Measurements from ENCODE around the gene EGFL7.

EGFL7 gene

GRCh38 chr9:136662326-136662655 lies 425 bp upstream of the EGFL7 start:
- no peak for DNase-seq

- no peak for DNase-seq
Observed at GRCh38 chr9:136664000-136664915, 1.5 kb downstream of the EGFL7 start.

GRCh38 chr9:136665111-136665703 lies 2.5 kb downstream of the EGFL7 start:
- DNase-seq, result no peak

- peak; percentile 11 for DNase-seq
Observed at GRCh38 chr9:136665704-136666371, 3.1 kb downstream of the EGFL7 start.

GRCh38 chr9:136666372-136667213 lies 3.9 kb downstream of the EGFL7 start:
- no peak for DNase-seq

GRCh38 chr9:136667214-136667939 lies 4.7 kb downstream of the EGFL7 start:
- DNase-seq, result no peak

- DNase-seq, result no peak
Observed at GRCh38 chr9:136667940-136668760, 5.4 kb downstream of the EGFL7 start.

GRCh38 chr9:136668983-136669790 lies 6.5 kb downstream of the EGFL7 start:
- no peak for DNase-seq

- no peak for DNase-seq
Observed at GRCh38 chr9:136669791-136670464, 7.2 kb downstream of the EGFL7 start.

- DNase-seq, result no peak
Observed at GRCh38 chr9:136670576-136671253, 8.0 kb downstream of the EGFL7 start.

GRCh38 chr9:136671254-136671614 lies 8.5 kb downstream of the EGFL7 start:
- DNase-seq, result no peak

GRCh38 chr9:136671646-136672430 lies 9.1 kb downstream of the EGFL7 start:
- DNase-seq, result no peak

- no peak for DNase-seq
Observed at GRCh38 chr9:136672431-136673087, 9.8 kb downstream of the EGFL7 start.

GRCh38 chr9:136673088-136673974 lies 10.6 kb downstream of the EGFL7 start:
- no peak for DNase-seq

- no peak for DNase-seq
Observed at GRCh38 chr9:136673975-136674785, 11.5 kb downstream of the EGFL7 start.

- DNase-seq, result no peak
Observed at GRCh38 chr9:136674786-136675349, 12.2 kb downstream of the EGFL7 start.

Measured in NCI-H1105 treated with DMSO at 0.1 percent for 48 hours (cell line).